HG02571 (cell line): ENCODE measurements around the gene ATG9B.
"Not testable (repeated sequence)": the region's sequence is repeated elsewhere in the genome, so short reads cannot be mapped to it uniquely, and the experiment has no call there.

Experiments
- ATAC-seq: cut with Tn5 transposase; IDR thresholded peaks from one replicate; pipeline ENCODE4 v1.9.1; 2021; ENCODE audit warnings: mild to moderate bottlenecking, moderate library complexity; ENCODE audit not compliant: unreplicated experiment

The ATG9B gene

GRCh38 chr7:151059367-151060112 lies 35.2 kb upstream of the ATG9B start, which contains the start of gene SLC4A2:
SLC4A2 (plus strand) TSS chr7:151059589; CDS start chr7:151061988, 2,399 bp downstream.
- peak; percentile 33 for ATAC-seq

- ATAC-seq = no peak
Observed at GRCh38 chr7:151058781-151059366, 34.6 kb upstream of the ATG9B start.

DNA sequence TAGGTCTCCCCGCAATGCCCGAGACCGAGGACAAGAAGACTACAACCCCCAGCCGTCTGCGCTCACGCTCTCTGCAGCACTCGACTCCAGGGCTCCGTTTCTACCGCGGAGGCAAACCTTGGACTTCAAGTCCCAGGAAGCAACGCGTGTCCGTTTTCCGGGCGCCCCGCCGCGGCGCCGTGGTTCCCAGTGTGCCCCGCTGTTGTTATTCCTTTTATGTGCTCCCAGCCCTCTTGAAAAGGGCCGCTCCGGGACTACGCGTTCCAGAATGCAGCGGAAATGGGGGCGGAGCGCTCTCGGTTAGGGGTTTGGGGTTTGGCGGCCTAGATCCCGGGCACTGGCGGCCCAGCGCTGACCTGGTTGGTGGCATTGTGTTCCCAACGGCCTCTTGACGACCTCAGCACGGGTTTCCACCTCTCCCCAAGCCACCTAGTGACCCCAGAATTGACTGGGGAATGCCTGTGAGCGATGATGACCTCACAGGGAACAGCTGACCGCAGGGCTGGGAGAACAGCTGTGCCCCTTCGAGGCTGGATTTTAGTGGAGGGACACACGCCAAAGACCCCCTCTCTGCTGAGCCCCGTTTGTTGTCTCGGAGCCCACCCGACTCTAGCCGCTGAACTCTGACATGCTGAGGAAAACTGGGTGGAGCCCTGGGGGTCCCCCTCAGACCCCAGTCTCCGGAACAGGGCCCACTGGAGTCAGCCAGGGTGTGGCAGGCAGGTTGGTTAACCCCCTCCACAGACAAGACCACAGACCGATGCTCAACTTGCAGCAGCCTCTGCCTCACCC lies 33.9 kb upstream of the ATG9B start:
- ATAC-seq = peak; percentile 83

- peak; percentile 7 for ATAC-seq
Observed at GRCh38 chr7:151057506-151057988, 33.3 kb upstream of the ATG9B start, which contains the start of gene CDK5. CDK5 (minus strand) TSS chr7:151057897; CDS start chr7:151057848, 49 bp downstream.

DNA sequence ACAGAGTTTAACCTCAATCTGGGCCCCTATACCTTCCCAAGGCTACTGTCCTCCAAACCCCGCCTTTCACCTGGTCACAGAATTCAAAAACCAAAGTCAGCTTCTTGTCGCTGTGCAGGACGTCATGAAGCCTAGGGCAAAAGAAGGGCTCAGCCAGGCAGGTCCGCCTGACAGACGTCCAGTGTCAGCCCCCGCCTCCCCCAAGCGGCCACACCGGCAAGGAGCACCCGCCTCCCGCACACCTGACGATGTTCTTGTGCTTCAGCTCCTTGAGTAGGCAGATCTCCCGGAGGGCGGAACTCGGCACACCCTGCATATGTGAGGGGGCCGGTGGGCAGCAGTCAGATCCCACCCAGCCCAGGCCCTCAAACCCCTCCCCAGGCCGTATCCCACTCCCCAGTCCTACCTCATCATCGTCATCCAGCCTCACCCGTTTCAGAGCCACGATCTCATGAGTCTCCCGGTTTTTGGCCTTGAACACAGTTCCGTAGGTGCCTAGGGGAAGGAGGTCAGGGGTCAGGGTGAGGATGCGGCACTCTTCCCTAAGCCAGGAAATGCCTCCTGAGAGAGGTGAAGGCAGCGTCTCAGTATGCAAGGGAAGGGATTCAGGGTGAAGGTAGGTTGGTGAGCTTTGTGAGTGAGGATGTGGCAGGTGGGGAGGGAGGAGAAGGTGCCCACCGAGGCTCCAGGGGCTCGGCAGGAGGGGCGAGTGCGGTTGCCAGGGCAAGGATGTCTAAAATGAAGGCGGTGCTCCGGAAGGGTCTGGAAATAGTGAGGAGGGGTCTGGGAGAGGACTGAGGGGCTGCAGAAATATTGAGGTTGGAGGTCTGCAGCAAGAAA lies 32.6 kb upstream of the ATG9B start:
- no peak for ATAC-seq

DNA sequence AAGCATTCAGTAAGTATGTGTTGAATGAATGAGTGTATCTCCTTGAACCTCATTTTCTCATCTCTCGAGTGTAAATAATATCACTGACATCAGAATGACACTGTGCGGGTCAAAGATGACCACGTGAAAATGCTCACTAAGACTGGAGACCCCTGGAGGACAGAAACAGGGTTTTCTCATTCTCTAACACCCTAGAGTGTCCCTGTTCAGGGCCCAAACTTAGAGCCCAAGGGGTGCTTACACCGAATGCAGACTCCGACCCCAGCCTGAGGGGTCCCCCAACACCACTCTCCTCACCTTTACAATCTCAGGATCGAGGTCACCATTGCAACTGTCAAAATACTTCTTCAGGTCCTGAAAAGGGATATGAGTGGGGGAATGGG lies 32.0 kb upstream of the ATG9B start:
- ATAC-seq = no peak

- no peak for ATAC-seq
Observed at GRCh38 chr7:151053751-151054150, 29.5 kb upstream of the ATG9B start.

- ATAC-seq = no peak
Observed at GRCh38 chr7:151053096-151053495, 28.8 kb upstream of the ATG9B start.

- no peak for ATAC-seq
Observed at GRCh38 chr7:151051108-151051507, 26.8 kb upstream of the ATG9B start.

- ATAC-seq = no peak
Observed at GRCh38 chr7:151048911-151049463, 24.7 kb upstream of the ATG9B start.

DNA sequence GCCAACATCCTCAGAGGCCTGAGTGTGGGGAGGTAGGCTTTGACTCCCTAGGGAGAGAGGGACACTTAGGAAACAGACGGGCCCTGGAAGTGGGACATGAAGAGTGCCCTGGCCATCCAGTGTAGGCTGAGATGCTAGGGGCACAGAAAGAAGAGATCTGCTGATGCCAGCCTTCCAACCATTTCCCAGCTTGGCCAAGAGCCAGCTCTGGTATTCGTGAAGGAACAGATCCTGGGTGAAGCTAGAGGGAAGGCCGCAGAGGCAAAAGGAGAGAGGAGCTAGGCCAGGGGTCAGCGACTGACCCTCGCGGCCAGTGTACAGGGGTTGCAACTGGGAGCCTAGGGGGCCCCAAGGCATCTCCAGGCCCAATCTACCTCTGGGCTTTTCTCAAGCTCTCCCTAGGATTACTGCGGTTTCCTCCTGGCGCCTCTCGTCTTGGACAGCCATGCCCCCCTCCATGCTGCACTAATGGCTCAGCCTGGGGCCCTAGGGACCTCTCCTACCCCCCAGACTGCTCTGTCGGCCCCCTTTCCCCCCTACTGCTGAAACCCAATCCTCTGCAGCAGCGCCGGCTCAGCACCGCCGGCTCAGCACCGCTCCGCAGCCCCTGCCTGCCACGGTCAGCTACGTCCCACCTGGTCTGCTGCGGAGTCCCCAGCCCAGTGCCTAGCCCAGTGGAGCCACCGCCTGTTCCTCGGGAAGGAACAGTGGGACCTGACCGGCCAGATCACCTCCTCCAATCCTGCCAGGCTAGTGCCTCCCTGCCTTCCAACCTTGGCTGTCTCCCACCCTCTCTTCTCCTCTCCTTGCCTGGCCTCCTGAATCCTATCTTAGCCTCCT lies 23.9 kb upstream of the ATG9B start, which contains the start of gene ASIC3:
TSS of gene ASIC3 (plus strand) at position 556 of the 840 bp plus-strand sequence. CDS start 355 bp downstream, outside the sequence.
- ATAC-seq = no peak

DNA sequence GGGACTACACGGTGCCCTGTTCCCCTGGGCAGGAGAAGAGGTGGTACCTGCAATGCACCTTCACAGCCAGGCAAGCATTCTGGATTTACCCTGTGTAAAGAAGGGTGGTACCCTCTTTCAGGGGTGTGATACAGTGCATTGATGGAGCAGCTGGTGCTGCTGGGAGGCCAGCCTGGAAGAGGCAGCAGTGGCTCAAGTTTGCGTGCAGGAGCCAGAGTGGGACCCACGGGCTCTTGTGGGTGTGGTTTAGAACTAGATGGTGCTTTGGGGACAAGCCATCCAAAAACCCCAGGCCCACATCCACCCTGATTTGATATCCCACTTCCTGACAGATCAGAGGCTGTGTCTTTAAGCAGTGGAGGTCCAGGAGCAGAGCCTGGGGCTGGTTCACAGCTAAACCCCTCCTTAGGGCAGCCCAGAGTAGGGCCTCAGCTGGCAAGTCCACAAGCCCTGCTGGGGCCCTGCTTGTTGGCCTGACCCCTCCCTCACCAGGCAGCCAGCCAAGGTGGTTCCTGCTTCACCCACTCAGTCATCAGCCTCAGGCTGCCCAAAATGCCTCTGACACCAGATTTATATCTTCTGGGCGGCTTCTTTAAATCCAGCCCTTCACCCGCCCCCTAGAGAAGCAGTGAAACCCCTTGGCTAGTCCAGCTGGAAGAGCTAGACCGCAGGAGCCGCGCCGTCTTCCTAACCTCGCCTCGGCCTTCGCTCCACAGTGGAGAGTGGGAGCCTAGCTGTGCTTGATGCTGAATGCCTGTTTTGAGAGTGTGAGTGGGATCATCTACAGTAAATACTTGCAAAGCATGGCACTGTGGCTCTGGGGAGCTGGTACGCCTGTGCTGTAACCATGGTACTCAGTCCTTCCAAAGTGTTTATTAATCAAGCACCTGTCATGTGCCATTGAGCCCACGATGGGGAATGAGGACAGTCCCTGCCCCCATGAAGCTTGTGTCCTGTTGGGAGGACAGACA lies 22.6 kb upstream of the ATG9B start:
- no peak for ATAC-seq

DNA sequence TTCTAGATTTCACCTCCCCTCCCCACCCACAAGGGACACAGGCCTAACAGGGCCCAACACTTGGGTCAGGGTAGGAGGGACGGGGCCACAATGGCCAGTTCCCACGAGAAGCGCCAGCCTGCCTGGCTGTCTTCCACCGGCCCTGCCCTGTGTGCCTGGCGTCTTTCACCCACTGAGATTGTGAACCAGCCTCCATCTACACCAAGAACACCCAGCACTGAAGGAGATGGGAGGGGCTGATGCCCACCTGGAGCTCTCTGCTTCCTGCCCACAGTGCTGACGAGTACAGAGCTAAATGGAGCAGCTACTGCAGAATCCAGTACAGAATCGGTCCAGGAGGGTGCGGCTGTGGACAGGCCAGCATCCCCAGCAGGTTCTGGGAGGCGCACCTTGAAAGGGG lies 21.7 kb upstream of the ATG9B start:
- no peak for ATAC-seq

DNA sequence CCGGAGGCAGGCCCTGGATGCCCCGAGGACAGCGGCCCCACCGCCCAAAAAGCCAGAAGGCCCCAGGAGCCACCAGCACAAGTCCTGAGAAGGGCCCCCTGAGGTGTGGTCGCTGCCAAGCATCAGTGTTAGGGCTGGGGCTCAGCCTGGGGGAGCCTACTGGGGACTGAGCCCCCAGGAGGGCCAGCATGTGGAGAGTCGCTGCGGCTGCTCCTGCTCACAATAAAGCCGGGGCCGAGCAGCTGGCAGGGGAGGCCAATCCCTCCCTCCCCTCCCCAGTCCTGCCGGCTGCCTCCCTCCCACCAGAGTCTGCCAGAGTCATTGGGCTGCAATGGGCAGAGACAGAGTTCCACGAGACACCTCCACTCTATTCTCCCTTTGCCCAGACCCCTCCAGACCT lies 21.0 kb upstream of the ATG9B start:
- no peak for ATAC-seq

- ATAC-seq = no peak
Observed at GRCh38 chr7:151043959-151044358, 19.7 kb upstream of the ATG9B start.

- ATAC-seq = not testable (repeated sequence)
Observed at GRCh38 chr7:151043449-151043848, 19.2 kb upstream of the ATG9B start.

DNA sequence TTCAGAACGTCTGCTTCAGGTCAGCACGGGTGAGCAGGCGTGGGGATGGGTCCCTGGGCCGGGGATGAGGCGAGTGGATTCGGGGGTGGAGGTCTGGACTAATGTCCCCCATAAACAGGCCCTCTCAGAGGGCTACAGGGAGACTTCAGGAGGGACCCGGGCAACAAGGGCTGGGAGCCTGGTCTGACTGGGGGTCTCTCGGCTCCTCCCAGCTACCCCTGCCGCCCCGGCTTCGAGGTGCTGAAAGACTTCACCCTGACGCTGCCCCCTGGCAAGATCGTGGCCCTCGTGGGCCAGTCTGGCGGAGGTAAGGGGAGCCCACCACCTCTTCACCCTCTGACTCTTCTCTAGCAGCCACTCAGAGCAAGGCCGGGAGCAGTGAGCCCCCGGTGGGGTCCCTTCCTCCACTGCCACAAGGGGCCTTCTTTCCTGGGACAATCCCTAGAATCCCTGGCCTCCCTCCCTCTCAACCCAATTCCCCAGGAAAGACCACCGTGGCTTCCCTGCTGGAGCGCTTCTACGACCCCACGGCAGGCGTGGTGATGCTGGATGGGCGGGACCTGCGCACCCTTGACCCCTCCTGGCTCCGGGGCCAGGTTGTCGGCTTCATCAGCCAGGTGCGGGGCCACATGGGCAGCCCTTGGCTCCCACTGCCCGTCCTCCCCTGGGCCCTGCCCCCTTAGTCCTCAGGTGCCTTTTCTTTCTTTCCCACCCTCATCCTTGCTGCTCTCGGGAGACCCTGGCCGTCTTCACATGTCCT lies 16.5 kb upstream of the ATG9B start:
- no peak for ATAC-seq
